ENCODE results near the gene GRIA3. TPM values are rescaled to one million over a fixed set of nuclear protein-coding genes. Genes with fewer than 3 reads are reported as not detected.

GRIA3 gene
- total RNA-seq, 1 donor from 2014 or later, result 4.6 TPM

DNA sequence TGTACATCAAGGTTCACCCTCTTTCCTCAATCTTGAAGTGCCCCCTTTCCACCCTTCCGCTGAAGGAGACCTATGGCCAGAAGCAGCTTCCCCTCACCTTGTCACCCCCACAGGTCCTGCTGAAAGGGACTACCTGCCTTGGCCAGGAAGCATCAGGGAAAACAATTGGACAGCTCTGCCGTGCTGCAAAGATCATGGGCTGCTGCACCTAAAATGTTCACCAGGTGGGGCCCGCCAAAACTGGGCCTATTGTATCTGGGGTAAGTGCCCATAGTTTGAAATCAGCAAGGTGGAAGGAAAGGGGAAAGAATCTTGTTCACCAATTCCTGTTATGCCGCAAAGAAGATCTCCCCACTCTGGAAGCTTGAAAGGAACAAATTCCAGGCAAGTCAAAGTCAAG lies 18.4 kb downstream of the GRIA3 start:
- Histone ChIP-seq H3K9ac (no peak overlapping the region), H3K4me2 (no peak overlapping the region), H3K4me1 (no peaks in the 10 kb centered on the region), H2AFZ (replicated peaks) (no peak overlapping the region), H3F3A (ENCODE audit: low read depth) (no peaks in the 10 kb centered on the region), H3K27ac (no peak overlapping the region), H3K27me3 (no peaks in the 10 kb centered on the region), H3K4me3 (no peak overlapping the region), H4K20me1 (ENCODE audit: low read depth) (no peaks in the 10 kb centered on the region), H3K36me3 (no peaks in the 10 kb centered on the region), H3K79me2 (ENCODE audit: low read depth) (no peaks in the 10 kb centered on the region), H3K9me3 (ENCODE audit: low read depth) (peaks cover 4% of the 10 kb centered on the region)
- H3K4me3 Mint-ChIP-seq, result no peak overlapping the region
- no peaks in the 10 kb centered on the region for H3K9me3 Mint-ChIP-seq
- no peaks in the 10 kb centered on the region for H3K36me3 Mint-ChIP-seq
- H3K27ac Mint-ChIP-seq, result no peak overlapping the region
- H3K4me1 Mint-ChIP-seq, result no peaks in the 10 kb centered on the region
- no peaks in the 10 kb centered on the region for H3K27me3 Mint-ChIP-seq (ENCODE audit: insufficient read depth, low read depth)
- no peak for DNase-seq (ENCODE audit: low spot score)
- TF ChIP-seq, protein P1, sequence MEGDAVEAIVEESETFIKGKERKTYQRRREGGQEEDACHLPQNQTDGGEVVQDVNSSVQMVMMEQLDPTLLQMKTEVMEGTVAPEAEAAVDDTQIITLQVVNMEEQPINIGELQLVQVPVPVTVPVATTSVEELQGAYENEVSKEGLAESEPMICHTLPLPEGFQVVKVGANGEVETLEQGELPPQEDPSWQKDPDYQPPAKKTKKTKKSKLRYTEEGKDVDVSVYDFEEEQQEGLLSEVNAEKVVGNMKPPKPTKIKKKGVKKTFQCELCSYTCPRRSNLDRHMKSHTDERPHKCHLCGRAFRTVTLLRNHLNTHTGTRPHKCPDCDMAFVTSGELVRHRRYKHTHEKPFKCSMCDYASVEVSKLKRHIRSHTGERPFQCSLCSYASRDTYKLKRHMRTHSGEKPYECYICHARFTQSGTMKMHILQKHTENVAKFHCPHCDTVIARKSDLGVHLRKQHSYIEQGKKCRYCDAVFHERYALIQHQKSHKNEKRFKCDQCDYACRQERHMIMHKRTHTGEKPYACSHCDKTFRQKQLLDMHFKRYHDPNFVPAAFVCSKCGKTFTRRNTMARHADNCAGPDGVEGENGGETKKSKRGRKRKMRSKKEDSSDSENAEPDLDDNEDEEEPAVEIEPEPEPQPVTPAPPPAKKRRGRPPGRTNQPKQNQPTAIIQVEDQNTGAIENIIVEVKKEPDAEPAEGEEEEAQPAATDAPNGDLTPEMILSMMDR (IDR thresholded peaks at IDR 0.05), result no peak
- TF ChIP-seq EZH2phosphoT487 (IDR thresholded peaks at IDR 0.05) (no peak), EZH2 (IDR thresholded peaks at IDR 0.05) (no peak)

DNA sequence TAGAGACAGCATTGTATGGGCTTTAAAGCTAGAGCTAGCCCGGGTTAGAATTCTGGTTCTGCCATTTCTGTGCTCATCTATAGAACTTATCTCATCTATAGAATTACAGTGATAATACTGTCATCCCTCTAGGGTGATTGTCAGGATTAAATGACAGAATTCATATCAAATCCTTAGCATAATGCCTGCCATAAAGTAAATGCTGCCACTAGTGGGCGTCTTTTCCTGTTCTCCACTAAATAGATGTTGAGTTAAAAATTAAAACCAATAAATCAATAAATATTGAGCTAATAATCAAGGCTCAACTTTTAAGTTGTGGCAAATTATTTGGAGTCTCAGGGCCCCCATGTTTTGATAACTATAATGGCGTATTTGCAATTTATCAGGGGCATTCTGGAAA lies 19.7 kb downstream of the GRIA3 start:
- Histone ChIP-seq H3K27me3 (no peaks in the 10 kb centered on the region), H3K9ac (no peak overlapping the region), H3K9me3 (ENCODE audit: low read depth) (peaks cover 4% of the 10 kb centered on the region), H2AFZ (replicated peaks) (no peak overlapping the region), H3K4me1 (no peaks in the 10 kb centered on the region), H3K27ac (no peak overlapping the region), H3K79me2 (ENCODE audit: low read depth) (no peaks in the 10 kb centered on the region), H3F3A (ENCODE audit: low read depth) (no peaks in the 10 kb centered on the region), H4K20me1 (ENCODE audit: low read depth) (no peaks in the 10 kb centered on the region), H3K36me3 (no peaks in the 10 kb centered on the region), H3K4me3 (no peak overlapping the region), H3K4me2 (no peak overlapping the region)
- H3K9me3 Mint-ChIP-seq, result no peaks in the 10 kb centered on the region
- H3K4me1 Mint-ChIP-seq, result no peaks in the 10 kb centered on the region
- H3K27me3 Mint-ChIP-seq (ENCODE audit: insufficient read depth, low read depth), result no peaks in the 10 kb centered on the region
- H3K27ac Mint-ChIP-seq, result no peak overlapping the region
- no peaks in the 10 kb centered on the region for H3K36me3 Mint-ChIP-seq
- H3K4me3 Mint-ChIP-seq, result no peak overlapping the region
- TF ChIP-seq EZH2phosphoT487 (IDR thresholded peaks at IDR 0.05) (no peak), EZH2 (IDR thresholded peaks at IDR 0.05) (no peak)
- TF ChIP-seq, protein P1 (IDR thresholded peaks at IDR 0.05), result peak; percentile 33
- no peak for DNase-seq (ENCODE audit: low spot score)

DNA sequence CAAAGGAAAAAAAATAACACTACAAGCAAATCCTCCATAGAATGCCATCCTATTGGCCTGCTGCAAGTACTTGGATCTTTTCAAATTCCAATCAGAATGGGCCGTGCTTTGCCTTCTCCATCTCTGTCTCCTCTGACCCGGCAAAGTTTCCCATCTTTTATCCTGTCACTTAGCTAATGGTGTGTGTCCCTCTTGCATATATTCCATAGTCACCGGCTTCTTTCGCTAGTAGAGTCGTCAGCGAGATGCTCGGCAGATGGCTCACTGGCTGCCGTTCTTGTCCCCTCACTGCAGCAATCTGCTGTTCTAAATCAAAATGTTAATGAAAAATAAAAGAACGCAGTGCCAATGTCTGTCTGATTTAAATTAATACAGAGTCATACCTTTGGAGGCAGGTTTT lies 22.1 kb downstream of the GRIA3 start:
- Histone ChIP-seq H3K9me3 (ENCODE audit: low read depth) (peaks cover 2% of the 10 kb centered on the region), H3F3A (ENCODE audit: low read depth) (no peaks in the 10 kb centered on the region), H4K20me1 (ENCODE audit: low read depth) (no peaks in the 10 kb centered on the region), H3K4me1 (no peaks in the 10 kb centered on the region), H3K4me2 (no peak overlapping the region), H3K79me2 (ENCODE audit: low read depth) (no peaks in the 10 kb centered on the region), H3K27ac (no peak overlapping the region), H3K27me3 (no peaks in the 10 kb centered on the region), H2AFZ (replicated peaks) (no peak overlapping the region), H3K4me3 (no peak overlapping the region), H3K9ac (no peak overlapping the region), H3K36me3 (no peaks in the 10 kb centered on the region)
- no peak for DNase-seq (ENCODE audit: low spot score)
- Mint-ChIP-seq H3K9me3 (no peaks in the 10 kb centered on the region), H3K36me3 (no peaks in the 10 kb centered on the region), H3K4me3 (no peak overlapping the region), H3K27ac (no peak overlapping the region), H3K27me3 (ENCODE audit: insufficient read depth, low read depth) (no peaks in the 10 kb centered on the region), H3K4me1 (no peaks in the 10 kb centered on the region)
- TF ChIP-seq EZH2 (IDR thresholded peaks at IDR 0.05) (no peak), EZH2phosphoT487 (IDR thresholded peaks at IDR 0.05) (no peak)

DNA sequence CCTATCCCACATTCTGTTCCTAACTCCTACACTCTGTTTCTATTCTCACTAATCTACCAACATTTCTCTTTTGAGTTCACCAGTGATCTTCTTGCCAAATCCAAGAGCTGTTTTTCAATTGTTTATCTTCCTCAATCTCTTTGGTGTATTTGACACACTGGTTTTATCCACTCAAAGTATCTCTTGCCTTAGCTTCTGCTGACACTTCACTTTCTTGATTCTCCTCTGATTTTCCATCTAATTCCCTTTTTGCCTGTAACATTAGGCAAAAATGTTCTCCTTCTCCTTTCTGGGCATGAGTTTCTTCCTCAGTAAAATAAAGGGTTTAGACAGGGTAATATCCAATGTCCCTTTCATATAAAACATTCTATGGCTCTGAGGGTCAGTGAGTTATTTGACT lies 26.2 kb downstream of the GRIA3 start:
- Histone ChIP-seq H3K9ac (no peak overlapping the region), H3K4me1 (no peaks in the 10 kb centered on the region), H2AFZ (replicated peaks) (no peak overlapping the region), H3F3A (ENCODE audit: low read depth) (no peaks in the 10 kb centered on the region), H3K79me2 (ENCODE audit: low read depth) (no peaks in the 10 kb centered on the region), H3K27ac (no peak overlapping the region), H3K4me2 (no peak overlapping the region), H3K36me3 (no peaks in the 10 kb centered on the region), H3K4me3 (no peak overlapping the region), H3K27me3 (no peaks in the 10 kb centered on the region), H3K9me3 (ENCODE audit: low read depth) (peaks cover 2% of the 10 kb centered on the region), H4K20me1 (ENCODE audit: low read depth) (no peaks in the 10 kb centered on the region)
- TF ChIP-seq EZH2 (IDR thresholded peaks at IDR 0.05) (no peak), EZH2phosphoT487 (IDR thresholded peaks at IDR 0.05) (no peak)
- TF ChIP-seq, protein P1 (IDR thresholded peaks at IDR 0.05), result no peak
- Mint-ChIP-seq H3K4me3 (no peak overlapping the region), H3K27ac (no peak overlapping the region), H3K4me1 (no peaks in the 10 kb centered on the region), H3K27me3 (ENCODE audit: insufficient read depth, low read depth) (no peaks in the 10 kb centered on the region), H3K9me3 (no peaks in the 10 kb centered on the region), H3K36me3 (no peaks in the 10 kb centered on the region)
- DNase-seq (ENCODE audit: low spot score), result no peak

All from neural progenitor cell (in vitro differentiated cells).